HepG2 (cell line): ENCODE data around the gene MYADML2. TPM values are rescaled to one million over a fixed set of nuclear protein-coding genes. Genes with fewer than 3 reads are reported as not detected.

ENCODE experiments used
- ATAC-seq: fragments of 200-7000 bp; cut with Tn5 transposase; 3 replicates; pipeline ENCODE4 v1.9.1; 2020; ENCODE audit warnings: mild to moderate bottlenecking, moderate library complexity
- BruUV-seq: library from RNA; stranded (reverse); fragments of 400-500 nt; replicated peaks from 2 replicates; lab custom pipeline; 2021; lab: Mats Ljungman, UMichigan
- CTCF ChIA-PET: fragments of 300-600 bp; formaldehyde crosslinking; extraction: SDS; loops from one replicate; lab custom pipeline; 2021; ENCODE audit warnings: low total read pairs, inconsistent platforms, low intra/inter-chr PET ratio; lab: Yijun Ruan, JAX
- POLR2A ChIA-PET: fragments of 350-600 bp; sonication (Branson Sonifier 250); formaldehyde crosslinking; loops from one replicate; lab custom pipeline; 2020; ENCODE audit warnings: antibody characterized with exemption, inconsistent platforms; lab: Yijun Ruan, JAX
- DNase-seq: peaks from one replicate; pipeline ENCODE4 v3.0.0-alpha.2; 2015; ENCODE audit warnings: low spot score
- FAIRE-seq: peaks from 3 replicates; lab custom pipeline; 2011; peaks lifted over from hg19 to GRCh38; lab: Jason Lieb, UNC
- H2AFZ ChIP-seq: one replicate; pipeline ENCODE4 v1.6.1; 2011; ENCODE audit warnings: low read length, inconsistent platforms
- H3K27ac ChIP-seq: fragments of 300-600 bp; 3 replicates; pipeline ENCODE4 v1.8.0; 2011; ENCODE audit warnings: mixed run types, mild to moderate bottlenecking, mixed read lengths, low read length, inconsistent platforms; ENCODE audit not compliant: insufficient read depth; ENCODE audit errors: extremely low read length
- H3K27me3 ChIP-seq, 2 experiments: fragments of 200-600 bp in 1 of 2; 2 replicates in 1 of 2; 3 replicates in 1 of 2; pipeline versions ENCODE4 v1.6.0 to v1.8.0; 2011; ENCODE audit warnings: low read length in 2 of 2, mild to moderate bottlenecking in 2 of 2, moderate library complexity in 2 of 2, inconsistent platforms in 1 of 2; ENCODE audit not compliant: insufficient read depth in 2 of 2, control insufficient read depth in 1 of 2
- H3K36me3 ChIP-seq, 2 experiments: fragments of 200-600 bp in 1 of 2; replicated peaks in 1 of 2; 2 replicates in 1 of 2; 3 replicates in 1 of 2; pipeline versions ENCODE4 v1.5.1 to v1.8.0; 2011; ENCODE audit warnings: low read length in 2 of 2, inconsistent platforms in 1 of 2; ENCODE audit not compliant: insufficient read depth in 2 of 2, control insufficient read depth in 1 of 2
- H3K4me1 ChIP-seq: 2 replicates; pipeline ENCODE4 v1.5.1; 2012; ENCODE audit warnings: low read length, inconsistent platforms; ENCODE audit not compliant: insufficient read depth
- H3K4me2 ChIP-seq: 2 replicates; pipeline ENCODE4 v1.6.0; 2011; ENCODE audit warnings: low read depth, low read length, inconsistent platforms
- H3K4me3 ChIP-seq, 3 experiments: fragments of 200-600 bp in 1 of 3; sonication (generic), shearing (Covaris generic) in 1 of 3; replicated peaks in 1 of 3; 2 replicates each; pipeline ENCODE4 v1.5.1; 2011 to 2016; ENCODE audit warnings: low read length in 3 of 3, inconsistent platforms in 2 of 3, low read depth in 2 of 3, mild to moderate bottlenecking in 2 of 3, control low read depth in 1 of 3, mixed read lengths in 1 of 3; ENCODE audit not compliant: insufficient read depth in 1 of 3
- H3K79me2 ChIP-seq: one replicate; pipeline ENCODE4 v1.6.1; 2011; ENCODE audit warnings: low read length, inconsistent platforms; ENCODE audit not compliant: insufficient read depth
- H3K9ac ChIP-seq: 2 replicates; pipeline ENCODE4 v1.6.0; 2011; ENCODE audit warnings: mild to moderate bottlenecking, low read depth, low read length, inconsistent platforms; ENCODE audit not compliant: insufficient read depth
- H3K9me3 ChIP-seq: 2 replicates; pipeline ENCODE4 v1.5.1; 2012; ENCODE audit warnings: mild to moderate bottlenecking, low read length
- H4K20me1 ChIP-seq: 2 replicates; pipeline ENCODE4 v1.6.0; 2011; ENCODE audit warnings: inconsistent platforms, mild to moderate bottlenecking, low read length, moderate library complexity; ENCODE audit not compliant: insufficient read depth
- DNMT1 ChIP-seq: sonication (generic); formaldehyde crosslinking; IDR thresholded peaks from 2 replicates; pipeline ENCODE4 v1.5.1; 2020; ENCODE audit warnings: mild to moderate bottlenecking, missing genetic modification reagents
- FOXO1 ChIP-seq: sonication (generic); formaldehyde crosslinking; IDR thresholded peaks from 2 replicates; pipeline ENCODE4 v1.4.0; 2020; ENCODE audit warnings: missing genetic modification reagents
- MEIS2 ChIP-seq: sonication (generic); formaldehyde crosslinking; IDR thresholded peaks from 2 replicates; pipeline ENCODE4 v1.9.0; 2021; ENCODE audit warnings: mild to moderate bottlenecking, missing genetic modification reagents
- MLLT10 ChIP-seq: sonication (generic); formaldehyde crosslinking; IDR thresholded peaks from 2 replicates; pipeline ENCODE4 v1.4.0; 2020; ENCODE audit warnings: missing genetic modification reagents
- PRMT3 ChIP-seq: sonication (generic); formaldehyde crosslinking; IDR thresholded peaks from 2 replicates; pipeline ENCODE4 v1.8.1; 2022; ENCODE audit warnings: low read depth, mild to moderate bottlenecking, moderate library complexity, missing genetic modification reagents, borderline replicate concordance
- SALL2 ChIP-seq: sonication (generic); formaldehyde crosslinking; IDR thresholded peaks from 2 replicates; pipeline ENCODE4 v1.8.1; 2023; ENCODE audit warnings: mild to moderate bottlenecking, missing genetic modification reagents, inconsistent platforms
- ZNF136 ChIP-seq: sonication (generic); formaldehyde crosslinking; IDR thresholded peaks from 2 replicates; pipeline ENCODE4 v1.8.1; 2022; ENCODE audit warnings: low read depth, mild to moderate bottlenecking, moderate library complexity, missing genetic modification reagents
- ZNF407 ChIP-seq: sonication (generic); formaldehyde crosslinking; IDR thresholded peaks from one replicate; pipeline ENCODE4 v1.5.1; 2020; ENCODE audit warnings: mild to moderate bottlenecking, missing genetic modification reagents; ENCODE audit errors: not compliant biosample characterization
- WGBS: methylation state at CpG from one replicate; pipeline ENCODE4 v1.1.6; 2017; ENCODE audit warnings: low lambda C conversion rate; 5-methylcytosine and 5-hydroxymethylcytosine counted together
- in situ Hi-C: cut with HindIII; loops from 2 replicates; pipeline ENCODE4 v1.10.0; 2017; ENCODE audit warnings: low pct_unique_long_range_greater_than_20kb; ENCODE audit not compliant: extremely low pct_ligation_motif_present
- intact Hi-C: fragments of 100-400 bp; cut with micrococcal nuclease; formaldehyde crosslinking; loops from one replicate; pipeline ENCODE4 v1.10.0; 2022; ENCODE audit not compliant: unreplicated experiment
- polyA plus RNA-seq, 8 experiments: library from polyadenylated mRNA; depleted of rRNA in 3 of 8; stranded (reverse) in 7 of 8; unstranded in 1 of 8; fragments of >200 nt; fragmentation: Illumina TruSeq in 4 of 8; extraction: Trizol in 4 of 8; gene quantifications; 2 replicates each; pipeline versions ENCODE4 v1.2.1 to v1.2.3, GENCODE V29; 2011 to 2016; ENCODE audit warnings: low read depth in 4 of 8, missing spikeins in 1 of 8, mixed read lengths in 1 of 8; ENCODE audit not compliant: insufficient read depth in 1 of 8
- total RNA-seq, 5 experiments: library from RNA; depleted of rRNA; stranded (reverse); fragments of >200 nt; fragmentation: Illumina TruSeq; extraction: Trizol; gene quantifications; 2 replicates each; pipeline ENCODE4 v1.2.3, GENCODE V29; 2016; ENCODE audit warnings: low read depth in 1 of 5
- TF ChIP-seq, protein P1 (sequence below): fragments of 450-650 bp; IDR thresholded peaks from 2 replicates; pipeline ENCODE4 v1.6.1; 2017; ENCODE audit warnings: mild to moderate bottlenecking

MYADML2 gene
- total and polyA plus RNA-seq, 2 of the 13 experiments (the other 11 are each of a cell fraction or from before 2014, with no cell fraction given), result not detected

DNA sequence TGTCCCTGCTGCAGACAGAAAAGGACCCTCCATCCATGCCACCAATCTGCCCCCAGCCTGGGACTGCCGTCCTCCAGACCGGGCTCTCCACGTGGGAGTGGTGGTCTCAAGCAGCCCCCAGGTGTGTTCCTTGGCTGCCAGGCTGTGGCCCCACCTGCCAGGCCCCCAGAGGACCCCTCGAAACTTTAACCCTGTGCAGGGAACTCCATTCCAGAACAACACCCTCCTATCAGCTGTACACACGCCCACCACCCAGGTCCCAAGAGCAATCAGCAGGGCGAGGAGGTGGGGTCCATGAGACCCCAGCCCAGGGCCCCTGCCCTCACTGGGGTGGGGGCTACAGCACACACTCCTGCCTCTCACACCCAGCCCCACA lies 11.3 kb downstream of the MYADML2 start:
- peaks cover 5% of the 10 kb centered on the region; the same call in 1 of the 2 replicates for H4K20me1 ChIP-seq
- no peaks in the 10 kb centered on the region for H3K9me3 ChIP-seq
- in situ Hi-C loops (no loop called here), intact Hi-C loops (no loop called here)
- H3K4me3 ChIP-seq, result peak overlapping the region; percentile 41 to 88 (median 43)
- FAIRE-seq (no peak), ATAC-seq (no peak), DNase-seq (no peak)
- peaks cover 11 to 28% of the 10 kb centered on the region in 2 experiments for H3K36me3 ChIP-seq
- WGBS, result 98% methylated on average over 6 of the region's 6 CpGs
- peak overlapping the region; percentile 83 for H3K9ac ChIP-seq
- ChIA-PET CTCF (no interaction called here), POLR2A (interaction anchor here (0.6 to 7.9 kb wide), 11 partner anchors 9 to 86 kb away, joined by 4 to 71 read pairs (median 8); partner anchors contain the start of genes CENPX, LRRC45, MAFG and SIRT7)
- H3K4me2 ChIP-seq, result peak overlapping the region; percentile 86
- peaks cover 64% of the 10 kb centered on the region for H3K4me1 ChIP-seq
- H3K79me2 ChIP-seq, result peaks cover 19% of the 10 kb centered on the region
- H3K27ac ChIP-seq, result peak overlapping the region; percentile 1
- H2AFZ ChIP-seq, result no peak overlapping the region
- no TSS peak for BruUV-seq
- peaks cover 13 to 27% of the 10 kb centered on the region in 2 experiments; a peak in 4 of 5 replicates for H3K27me3 ChIP-seq
- TF ChIP-seq PRMT3 (CRISPR knock-in tag), result no peak
- no peak for TF ChIP-seq SALL2 (CRISPR knock-in tag)
- TF ChIP-seq ZNF136 (CRISPR knock-in tag), result 0 out of 2 replicates have a peak, but pooled peaks have one; percentile 30
- TF ChIP-seq ZNF407 (CRISPR knock-in tag), result no peak
- no peak for TF ChIP-seq MEIS2 (CRISPR knock-in tag)
- TF ChIP-seq, protein P1, sequence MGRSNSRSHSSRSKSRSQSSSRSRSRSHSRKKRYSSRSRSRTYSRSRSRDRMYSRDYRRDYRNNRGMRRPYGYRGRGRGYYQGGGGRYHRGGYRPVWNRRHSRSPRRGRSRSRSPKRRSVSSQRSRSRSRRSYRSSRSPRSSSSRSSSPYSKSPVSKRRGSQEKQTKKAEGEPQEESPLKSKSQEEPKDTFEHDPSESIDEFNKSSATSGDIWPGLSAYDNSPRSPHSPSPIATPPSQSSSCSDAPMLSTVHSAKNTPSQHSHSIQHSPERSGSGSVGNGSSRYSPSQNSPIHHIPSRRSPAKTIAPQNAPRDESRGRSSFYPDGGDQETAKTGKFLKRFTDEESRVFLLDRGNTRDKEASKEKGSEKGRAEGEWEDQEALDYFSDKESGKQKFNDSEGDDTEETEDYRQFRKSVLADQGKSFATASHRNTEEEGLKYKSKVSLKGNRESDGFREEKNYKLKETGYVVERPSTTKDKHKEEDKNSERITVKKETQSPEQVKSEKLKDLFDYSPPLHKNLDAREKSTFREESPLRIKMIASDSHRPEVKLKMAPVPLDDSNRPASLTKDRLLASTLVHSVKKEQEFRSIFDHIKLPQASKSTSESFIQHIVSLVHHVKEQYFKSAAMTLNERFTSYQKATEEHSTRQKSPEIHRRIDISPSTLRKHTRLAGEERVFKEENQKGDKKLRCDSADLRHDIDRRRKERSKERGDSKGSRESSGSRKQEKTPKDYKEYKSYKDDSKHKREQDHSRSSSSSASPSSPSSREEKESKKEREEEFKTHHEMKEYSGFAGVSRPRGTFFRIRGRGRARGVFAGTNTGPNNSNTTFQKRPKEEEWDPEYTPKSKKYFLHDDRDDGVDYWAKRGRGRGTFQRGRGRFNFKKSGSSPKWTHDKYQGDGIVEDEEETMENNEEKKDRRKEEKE, result no peak
- TF ChIP-seq FOXO1 (CRISPR knock-in tag), result no peak
- TF ChIP-seq MLLT10 (CRISPR knock-in tag), result no peak
- no peak for TF ChIP-seq DNMT1 (CRISPR knock-in tag)
